Measurements from ENCODE around the gene RNF215. TPM values are rescaled to one million over a fixed set of nuclear protein-coding genes. Genes with fewer than 3 reads are reported as not detected.

Gene RNF215
- total and polyA plus RNA-seq, 10 of the 15 experiments (the other 5 are each of a cell fraction or from before 2014, with no cell fraction given): 0.31 to 7.6 (median 3.0) TPM; not detected in 1

- no peak for TF ChIP-seq ZBTB11 (CRISPR knock-in tag; IDR thresholded peaks at IDR 0.05)
- TF ChIP-seq PML (IDR thresholded peaks at IDR 0.05; ENCODE audit: low read length): 0 out of 2 replicates have a peak, but pooled peaks have one; percentile 5
- TF ChIP-seq E2F8 (IDR thresholded peaks at IDR 0.05; ENCODE audit: low read depth, partially characterized antibody): no peak
- no peak for TF ChIP-seq CHD4 (IDR thresholded peaks at IDR 0.05)
- no peak for TF ChIP-seq ZNF592 (IDR thresholded peaks at IDR 0.05)
- no peak for TF ChIP-seq PAX8 (IDR thresholded peaks at IDR 0.05)
- no peak for TF ChIP-seq STAT3 (IDR thresholded peaks at IDR 0.05; ENCODE audit: low read depth, low read length)
- no peak for TF ChIP-seq MLLT1 (IDR thresholded peaks at IDR 0.05)
- TF ChIP-seq JUND (IDR thresholded peaks at IDR 0.05; ENCODE audit: low read depth, low read length): 0 out of 2 replicates have a peak, but pooled peaks have one; percentile 45
- peak; percentile 9 for TF ChIP-seq FOS (IDR thresholded peaks at IDR 0.05; ENCODE audit: borderline replicate concordance, extremely low read depth, insufficient read length)
- TF ChIP-seq CBX3 (IDR thresholded peaks at IDR 0.05; ENCODE audit: borderline replicate concordance, low read depth): no peak
- no peak for TF ChIP-seq WRNIP1 (IDR thresholded peaks at IDR 0.05; ENCODE audit: borderline replicate concordance, low read depth, low read length)
- no peak for TF ChIP-seq ZSCAN29 (IDR thresholded peaks at IDR 0.05)
- no peak for TF ChIP-seq ZNF384 (IDR thresholded peaks at IDR 0.05; ENCODE audit: borderline replicate concordance, low read depth, low read length)
- TF ChIP-seq RAD51 (IDR thresholded peaks at IDR 0.05): peak; percentile 98
Measured at GRCh38 chr22:30423959-30424533, 36.8 kb upstream of the RNF215 start (continued).

All from GM12878 (cell line).